H1 (cell line): ENCODE measurements around the gene FRRS1. TPM values are rescaled to one million over a fixed set of nuclear protein-coding genes. Genes with fewer than 3 reads are reported as not detected.

ENCODE experiments used
- CTCF ChIA-PET: fragments of 300-600 bp; sonication (Branson Sonifier 250); formaldehyde crosslinking; loops from one replicate; lab custom pipeline; 2021; ENCODE audit not compliant: partially characterized antibody; lab: Charles Lee
- POLR2A ChIA-PET: fragments of 300-600 bp; sonication (Branson Sonifier 250); formaldehyde crosslinking; loops from one replicate; lab custom pipeline; 2021; ENCODE audit warnings: inconsistent platforms; ENCODE audit not compliant: partially characterized antibody; lab: Charles Lee
- DNase-seq, 2 experiments: peaks; one replicate each; pipeline versions ENCODE4 v3.0.0 to v3.0.0-alpha.2; 2010 to 2022; ENCODE audit warnings: low spot score in 2 of 2, low read depth in 1 of 2, mixed read lengths in 1 of 2
- FAIRE-seq: peaks from 2 replicates; lab custom pipeline; 2011; peaks lifted over from hg19 to GRCh38; lab: Jason Lieb, UNC
- H2AFZ ChIP-seq: 2 replicates; pipeline ENCODE4 v1.8.1; 2012; ENCODE audit warnings: low read length, inconsistent platforms
- H2AK5ac ChIP-seq: 2 replicates; pipeline ENCODE4 v1.6.1; 2013; ENCODE audit warnings: low read depth, low read length
- H2BK120ac ChIP-seq: replicated peaks from 2 replicates; pipeline ENCODE3; 2013; ENCODE audit warnings: low read depth, low read length, inconsistent platforms
- H2BK12ac ChIP-seq: 2 replicates; pipeline ENCODE4 v1.6.1; 2013; ENCODE audit warnings: low read depth, low read length
- H2BK15ac ChIP-seq: 2 replicates; pipeline ENCODE4 v1.6.1; 2013; ENCODE audit warnings: low read length
- H2BK20ac ChIP-seq: 2 replicates; pipeline ENCODE4 v1.6.1; 2013; ENCODE audit warnings: low read length
- H2BK5ac ChIP-seq: 2 replicates; pipeline ENCODE4 v1.6.1; 2013; ENCODE audit warnings: low read depth, low read length
- H3K14ac ChIP-seq: 2 replicates; pipeline ENCODE4 v1.6.1; 2013; ENCODE audit warnings: inconsistent platforms; ENCODE audit not compliant: insufficient read length
- H3K18ac ChIP-seq: 2 replicates; pipeline ENCODE4 v1.6.1; 2013; ENCODE audit warnings: low read length; ENCODE audit errors: extremely low read depth
- H3K23ac ChIP-seq: 2 replicates; pipeline ENCODE4 v1.6.1; 2013; ENCODE audit warnings: inconsistent platforms; ENCODE audit not compliant: insufficient read length
- H3K23me2 ChIP-seq: 2 replicates; pipeline ENCODE4 v1.6.1; 2013; ENCODE audit warnings: low read depth, low read length
- H3K27ac ChIP-seq: 2 replicates; pipeline ENCODE4 v1.6.1; 2011; ENCODE audit warnings: low read depth, low read length, inconsistent platforms
- H3K27me3 ChIP-seq, 4 experiments: replicated peaks in 1 of 4; 1 replicate in 1 of 4; 2 replicates in 3 of 4; pipeline versions ENCODE4 v1.6.1 to v1.8.1; 2011 to 2013; ENCODE audit warnings: low read length in 3 of 4, mild to moderate bottlenecking in 3 of 4, inconsistent platforms in 2 of 4, mixed read lengths in 2 of 4, moderate library complexity in 1 of 4; ENCODE audit not compliant: control insufficient read depth in 3 of 4, insufficient read depth in 3 of 4; ENCODE audit errors: extremely low read depth in 1 of 4
- H3K36me3 ChIP-seq, 4 experiments: 2 replicates each; pipeline versions ENCODE4 v1.6.1 to v1.8.1; 2011 to 2013; ENCODE audit warnings: mild to moderate bottlenecking in 4 of 4, low read length in 3 of 4, moderate library complexity in 2 of 4, control low read depth in 1 of 4, inconsistent platforms in 1 of 4; ENCODE audit not compliant: insufficient read depth in 4 of 4, control insufficient read depth in 2 of 4
- H3K4ac ChIP-seq: replicated peaks from 2 replicates; pipeline ENCODE3; 2013; ENCODE audit warnings: low read length, low read depth, mixed read lengths, inconsistent platforms; ENCODE audit not compliant: insufficient read length
- H3K4me1 ChIP-seq, 4 experiments: replicated peaks in 1 of 4; 1 replicate in 1 of 4; 2 replicates in 3 of 4; pipeline versions ENCODE4 v1.6.1 to v1.8.1; 2011 to 2013; ENCODE audit warnings: low read length in 3 of 4, inconsistent platforms in 2 of 4, mixed read lengths in 1 of 4; ENCODE audit not compliant: insufficient read depth in 4 of 4, control insufficient read depth in 3 of 4
- H3K4me2 ChIP-seq, 2 experiments: 2 replicates each; pipeline versions ENCODE4 v1.6.1 to v1.8.1; 2011 to 2013; ENCODE audit warnings: low read depth in 2 of 2, low read length in 2 of 2, control low read depth in 1 of 2, inconsistent platforms in 1 of 2, mild to moderate bottlenecking in 1 of 2; ENCODE audit not compliant: insufficient read depth in 1 of 2
- H3K4me3 ChIP-seq, 4 experiments: fragments of 200-600, 300-600 bp in 1 of 4; sonication (generic), shearing (Covaris generic), sonication (Bioruptor Twin) in 1 of 4; 2 replicates each; pipeline versions ENCODE4 v1.5.1 to v1.8.1; 2011 to 2016; ENCODE audit warnings: low read length in 4 of 4, low read depth in 3 of 4, control low read depth in 2 of 4, inconsistent platforms in 2 of 4, mild to moderate bottlenecking in 2 of 4, mixed read lengths in 1 of 4, moderate library complexity in 1 of 4; ENCODE audit not compliant: insufficient read depth in 2 of 4; ENCODE audit errors: extremely low read depth in 1 of 4
- H3K56ac ChIP-seq: replicated peaks from 2 replicates; pipeline ENCODE3; 2013; ENCODE audit warnings: low read depth, mild to moderate bottlenecking, mixed read lengths, low read length, inconsistent platforms; ENCODE audit not compliant: insufficient read length
- H3K79me1 ChIP-seq: 2 replicates; pipeline ENCODE4 v1.6.1; 2013; ENCODE audit warnings: low read depth, low read length, control low read depth
- H3K79me2 ChIP-seq, 2 experiments: 2 replicates each; pipeline versions ENCODE4 v1.6.1 to v1.8.1; 2012 to 2013; ENCODE audit warnings: low read length in 2 of 2, mild to moderate bottlenecking in 2 of 2, inconsistent platforms in 1 of 2; ENCODE audit not compliant: insufficient read depth in 2 of 2, control insufficient read depth in 1 of 2
- H3K9ac ChIP-seq, 4 experiments: replicated peaks in 1 of 4; 1 replicate in 1 of 4; 2 replicates in 3 of 4; pipeline versions ENCODE4 v1.6.1 to v1.8.1; 2011 to 2013; ENCODE audit warnings: low read depth in 3 of 4, low read length in 3 of 4, control low read depth in 2 of 4, mild to moderate bottlenecking in 2 of 4, moderate library complexity in 2 of 4, inconsistent platforms in 1 of 4; ENCODE audit errors: extremely low read depth in 1 of 4
- H3K9me3 ChIP-seq, 2 experiments: 2 replicates each; pipeline versions ENCODE4 v1.6.1 to v1.8.1; 2012 to 2013; ENCODE audit warnings: mild to moderate bottlenecking in 2 of 2, moderate library complexity in 2 of 2, control low read depth in 1 of 2, inconsistent platforms in 1 of 2, low read depth in 1 of 2, low read length in 1 of 2, mixed read lengths in 1 of 2; ENCODE audit not compliant: insufficient read depth in 2 of 2
- H4K20me1 ChIP-seq, 2 experiments: replicated peaks in 1 of 2; 2 replicates each; pipeline versions ENCODE3 to v1.8.1; 2011 to 2013; ENCODE audit warnings: inconsistent platforms in 2 of 2, low read length in 2 of 2, mild to moderate bottlenecking in 1 of 2; ENCODE audit not compliant: insufficient read depth in 2 of 2, control insufficient read depth in 1 of 2
- H4K5ac ChIP-seq: 2 replicates; pipeline ENCODE4 v1.6.1; 2013; ENCODE audit warnings: low read length, low read depth, mixed read lengths, inconsistent platforms; ENCODE audit not compliant: insufficient read length
- H4K8ac ChIP-seq: 2 replicates; pipeline ENCODE4 v1.8.0; 2013; ENCODE audit warnings: mild to moderate bottlenecking, moderate library complexity, low read length, inconsistent platforms; ENCODE audit not compliant: insufficient read depth; ENCODE audit errors: extremely low read depth
- H4K91ac ChIP-seq: replicated peaks from 2 replicates; pipeline ENCODE3; 2013; ENCODE audit warnings: low read length, mixed read lengths, inconsistent platforms; ENCODE audit not compliant: insufficient read length
- ASH2L ChIP-seq: fragments of 200-600, 300-600 bp; sonication (generic); IDR thresholded peaks from one replicate; pipeline ENCODE4 v1.7.1; 2017; ENCODE audit warnings: low read length
- CBX8 ChIP-seq: fragments of 300-800, 300-1000 bp; sonication (generic); IDR thresholded peaks from 2 replicates; pipeline ENCODE4 v1.7.1; 2016; ENCODE audit warnings: low read depth, low read length, borderline replicate concordance
- CTCF ChIP-seq, 3 experiments: IDR thresholded peaks; 1 replicate in 2 of 3; 2 replicates in 1 of 3; pipeline versions ENCODE4 v1.5.1 to v1.6.1; 2011; ENCODE audit warnings: low read length in 3 of 3, mild to moderate bottlenecking in 3 of 3, inconsistent platforms in 2 of 3, low read depth in 1 of 3, moderate library complexity in 1 of 3; ENCODE audit not compliant: insufficient read depth in 1 of 3; ENCODE audit errors: control extremely low read depth in 1 of 3
- EZH2 ChIP-seq: fragments of 200-600 bp; sonication (generic); IDR thresholded peaks from 2 replicates; pipeline ENCODE4 v1.7.1; 2012; ENCODE audit warnings: low read depth, mild to moderate bottlenecking, moderate library complexity, low read length, inconsistent platforms; ENCODE audit not compliant: severe bottlenecking
- MAFK ChIP-seq: IDR thresholded peaks from 2 replicates; pipeline ENCODE4 v1.6.1; 2012; ENCODE audit warnings: low read depth, mild to moderate bottlenecking, improper control_type of control experiment, low read length
- RAD21 ChIP-seq, 2 experiments: IDR thresholded peaks in 1 of 2; conservative IDR thresholded peaks in 1 of 2; 2 replicates each; pipeline ENCODE4 v1.6.1; 2011; ENCODE audit warnings: low read depth in 2 of 2, low read length in 2 of 2, improper control_type of control experiment in 1 of 2, inconsistent platforms in 1 of 2, mild to moderate bottlenecking in 1 of 2, moderate library complexity in 1 of 2
- RFX5 ChIP-seq: IDR thresholded peaks from 2 replicates; pipeline ENCODE4 v1.6.1; 2011; ENCODE audit warnings: low read depth, low read length, improper control_type of control experiment, borderline replicate concordance
- SAP30 ChIP-seq: fragments of 300-600 bp; sonication (generic); IDR thresholded peaks from 2 replicates; pipeline ENCODE4 v1.7.1; 2012; ENCODE audit warnings: low read length, moderate library complexity, mild to moderate bottlenecking, inconsistent platforms; ENCODE audit not compliant: insufficient read depth, insufficient replicate concordance
- SIRT6 ChIP-seq: IDR thresholded peaks from one replicate; pipeline ENCODE4 v1.7.1; 2012; ENCODE audit warnings: low read length, inconsistent platforms
- SP4 ChIP-seq: IDR thresholded peaks from 2 replicates; pipeline ENCODE4 v1.6.1; 2012; ENCODE audit warnings: low read length, inconsistent platforms
- TCF12 ChIP-seq: IDR thresholded peaks from 2 replicates; pipeline ENCODE4 v1.6.1; 2011; ENCODE audit warnings: low read depth, mild to moderate bottlenecking, low read length
- WGBS, 2 experiments: shearing (Covaris generic) in 1 of 2; methylation state at CpG; one replicate each; pipeline versions ENCODE4 v1.1.6 to v1.1.7; 2013 to 2015; ENCODE audit warnings: low lambda C conversion rate in 2 of 2, mixed read lengths in 2 of 2, inconsistent platforms in 1 of 2, low coverage in 1 of 2, missing lambda C conversion rate in 1 of 2; ENCODE audit not compliant: insufficient replicate concordance in 2 of 2, insufficient coverage in 1 of 2, insufficient read length in 1 of 2; ENCODE audit errors: extremely low coverage in 1 of 2, missing lambda C conversion rate in 1 of 2; 5-methylcytosine and 5-hydroxymethylcytosine counted together
- polyA plus RNA-seq, 7 experiments: library from polyadenylated mRNA; depleted of rRNA in 3 of 7; stranded (reverse) in 5 of 7; unstranded in 2 of 7; fragments of >200 nt in 5 of 7; fragments of 200-250 nt in 2 of 7; gene quantifications; 1 replicate in 5 of 7; 2 replicates in 1 of 7; 4 replicates in 1 of 7; pipeline versions ENCODE4 v1.2.1 to v1.2.3, GENCODE V29; 2011 to 2013; ENCODE audit warnings: missing spikeins in 2 of 7, mixed read lengths in 2 of 7
- total RNA-seq: library from RNA; stranded (reverse); fragmentation: NEBNext Ultra II Directional; extraction: Animal tissue kit (Norgen Biotek cat#: 25700); gene quantifications from 2 replicates; pipeline ENCODE4 v1.2.1, GENCODE V29; 2021

The FRRS1 gene
- total and polyA plus RNA-seq, 2 of the 8 experiments (the other 6 are each of a cell fraction or from before 2014, with no cell fraction given) = 3.5 to 6.5 TPM

- Histone ChIP-seq H3K79me2 (no peaks in the 10 kb centered on the region), H2AFZ (no peak overlapping the region), H4K20me1 (no peaks in the 10 kb centered on the region), H3K9me3 (peaks cover 2 to 4% of the 10 kb centered on the region in 2 experiments; a peak in 1 of 4 replicates), H3K27ac (no peak overlapping the region), H3K4ac (no peak overlapping the region), H4K91ac (no peak overlapping the region), H3K23ac (no peak overlapping the region), H2BK12ac (no peak overlapping the region), H3K4me1 (no peaks in the 10 kb centered on the region), H3K4me2 (no peak overlapping the region), H3K27me3 (no peaks in the 10 kb centered on the region), H4K5ac (no peak overlapping the region), H4K8ac (no peak overlapping the region), H3K23me2 (no peaks in the 10 kb centered on the region), H2BK15ac (no peak overlapping the region), H3K18ac (no peak overlapping the region), H3K9ac (no peak overlapping the region), H3K56ac (no peak overlapping the region), H3K4me3 (no peak overlapping the region), H2BK120ac (no peak overlapping the region), H2BK5ac (no peak overlapping the region), H2BK20ac (no peak overlapping the region), H3K14ac (no peak overlapping the region), H3K79me1 (no peaks in the 10 kb centered on the region), H2AK5ac (no peak overlapping the region), H3K36me3 (no peaks in the 10 kb centered on the region)
- ChIA-PET POLR2A (no interaction called here), CTCF (no interaction called here)
- DNase-seq = no peak
- FAIRE-seq = no peak
- WGBS, 2 experiments = 88% methylated on average over 3 of the region's 3 CpGs; no CpG with 5 or more reads in 1 of the 2 experiments
- TF ChIP-seq RFX5 (no peak), SIRT6 (no peak), TCF12 (no peak), ASH2L (no peak), EZH2 (no peak), SAP30 (no peak), MAFK (no peak), SP4 (no peak), RAD21 (IDR thresholded peaks at IDR 0.05 in 1 of 2, conservative IDR thresholded peaks at IDR 0.05 in 1 of 2; ENCODE audit: low read depth in 2 of 2, low read length in 2 of 2) (no peak), CBX8 (no peak), CTCF (IDR thresholded peaks at IDR 0.05; ENCODE audit: control extremely low read depth in 1 of 3, insufficient read depth in 1 of 3, low read depth in 1 of 3, low read length in 3 of 3) (no peak)
Observed at GRCh38 chr1:99700020-99700419, 66.4 kb downstream of the FRRS1 start.
